Activated CD8-positive, alpha-beta memory T cell treated with anti-CD3 and anti-CD28 coated beads, Interleukin-2, amount 10 ng/mL, durations not matched to agents 7 days and 5 days (primary cell): ENCODE results near the gene PPFIA1. TPM values are rescaled to one million over a fixed set of nuclear protein-coding genes. Genes with fewer than 3 reads are reported as not detected.
"Not testable (repeated sequence)": the region's sequence is repeated elsewhere in the genome, so short reads cannot be mapped to it uniquely, and the experiment has no call there.

Experiments used
- ATAC-seq: fragments of 150-1000 bp; cut with Tn5 transposase; one replicate; pipeline ENCODE4 v1.10.0; 2021; ENCODE audit warnings: moderate library complexity
- CTCF ChIA-PET: fragments of 350-600 bp; sonication (Branson Sonifier 250); formaldehyde crosslinking; loops from one replicate; lab custom pipeline; 2021; ENCODE audit warnings: antibody characterized with exemption; lab: Charles Lee
- DNase-seq: peaks from one replicate; pipeline ENCODE4 v3.0.0-alpha.2; 2020
- H3K27ac Mint-ChIP-seq: one replicate; pipeline ENCODE4 v1.8.0; 2021; ENCODE audit warnings: mild to moderate bottlenecking, mixed read lengths
- H3K27me3 Mint-ChIP-seq: one replicate; pipeline ENCODE4 v1.8.0; 2021; ENCODE audit warnings: mixed read lengths
- H3K36me3 Mint-ChIP-seq: one replicate; pipeline ENCODE4 v1.8.0; 2021; ENCODE audit warnings: mild to moderate bottlenecking, mixed read lengths
- H3K4me1 Mint-ChIP-seq: one replicate; pipeline ENCODE4 v1.8.0; 2021; ENCODE audit warnings: mixed read lengths
- H3K4me3 Mint-ChIP-seq: one replicate; pipeline ENCODE4 v1.8.0; 2021; ENCODE audit warnings: mild to moderate bottlenecking, moderate library complexity, mixed read lengths
- H3K9me3 Mint-ChIP-seq: one replicate; pipeline ENCODE4 v1.8.0; 2022; ENCODE audit warnings: low read depth, mixed read lengths
- total RNA-seq, 2 experiments: library from RNA; stranded (reverse); gene quantifications; one replicate each; pipeline ENCODE4 v1.2.3, GENCODE V29; 2021

The PPFIA1 gene
- total RNA-seq, 2 experiments from 2014 or later, result 35.7 to 38.7 TPM

- H3K27me3 Mint-ChIP-seq, result peaks cover 72% of the 10 kb centered on the region
Measured at GRCh38 chr11:70407121-70407520, 136.6 kb downstream of the PPFIA1 start.

GRCh38 chr11:70407814-70408213, 137.3 kb downstream of the PPFIA1 start:
- H3K4me1 Mint-ChIP-seq, result peaks cover 11% of the 10 kb centered on the region
- no peak for ATAC-seq
- H3K27me3 Mint-ChIP-seq, result peaks cover 69% of the 10 kb centered on the region
- no peaks in the 10 kb centered on the region for H3K36me3 Mint-ChIP-seq
- no peak for DNase-seq
- H3K9me3 Mint-ChIP-seq, result no peaks in the 10 kb centered on the region
- H3K4me3 Mint-ChIP-seq, result no peak overlapping the region
- no peak overlapping the region for H3K27ac Mint-ChIP-seq
- CTCF ChIA-PET, result interaction anchor here (1.4 kb wide), 1 partner anchor 11 kb away, joined by 6 read pairs; no protein-coding TSS in a partner anchor

More at GRCh38 chr11:70407121-70407520, 136.6 kb downstream of the PPFIA1 start:
- no peak for DNase-seq
- Mint-ChIP-seq H3K4me3 (no peak overlapping the region), H3K9me3 (no peaks in the 10 kb centered on the region), H3K27ac (no peak overlapping the region), H3K4me1 (peaks cover 18% of the 10 kb centered on the region), H3K36me3 (no peaks in the 10 kb centered on the region)
- ATAC-seq, result no peak
- CTCF ChIA-PET, result no interaction called here

GRCh38 chr11:70408326-70408725, 137.8 kb downstream of the PPFIA1 start:
- not testable (repeated sequence) for H3K27ac Mint-ChIP-seq, H3K4me3 Mint-ChIP-seq, H3K4me1 Mint-ChIP-seq, H3K36me3 Mint-ChIP-seq, H3K9me3 Mint-ChIP-seq, ATAC-seq
- peaks cover 69% of the 10 kb centered on the region for H3K27me3 Mint-ChIP-seq
- CTCF ChIA-PET, result interaction anchor here (1.4 kb wide), 1 partner anchor 10 kb away, joined by 6 read pairs; no protein-coding TSS in a partner anchor
- DNase-seq, result peak; percentile 50

GRCh38 chr11:70409437-70409836, 138.9 kb downstream of the PPFIA1 start:
- DNase-seq (no peak), ATAC-seq (no peak)
- no peaks in the 10 kb centered on the region for H3K9me3 Mint-ChIP-seq
- H3K27ac Mint-ChIP-seq, result no peak overlapping the region
- no peaks in the 10 kb centered on the region for H3K36me3 Mint-ChIP-seq
- H3K4me3 Mint-ChIP-seq, result no peak overlapping the region
- CTCF ChIA-PET, result interaction anchor here (0.7 kb wide), 1 partner anchor 27 kb away, joined by 3 read pairs; no protein-coding TSS in a partner anchor
- H3K27me3 Mint-ChIP-seq, result peaks cover 65% of the 10 kb centered on the region
- H3K4me1 Mint-ChIP-seq, result peaks cover 10% of the 10 kb centered on the region

GRCh38 chr11:70409871-70410270, 139.4 kb downstream of the PPFIA1 start:
- Mint-ChIP-seq H3K36me3 (no peaks in the 10 kb centered on the region), H3K27ac (no peak overlapping the region), H3K4me1 (peaks cover 10% of the 10 kb centered on the region), H3K27me3 (peaks cover 64% of the 10 kb centered on the region), H3K4me3 (no peak overlapping the region), H3K9me3 (no peaks in the 10 kb centered on the region)
- CTCF ChIA-PET, result interaction anchor here (0.7 kb wide), 1 partner anchor 27 kb away, joined by 3 read pairs; no protein-coding TSS in a partner anchor
- DNase-seq (no peak), ATAC-seq (no peak)

GRCh38 chr11:70410276-70411205, 140.1 kb downstream of the PPFIA1 start:
- no peaks in the 10 kb centered on the region for H3K9me3 Mint-ChIP-seq
- H3K4me3 Mint-ChIP-seq, result no peak overlapping the region
- no peaks in the 10 kb centered on the region for H3K36me3 Mint-ChIP-seq
- no peak overlapping the region for H3K27ac Mint-ChIP-seq
- H3K4me1 Mint-ChIP-seq, result peaks cover 10% of the 10 kb centered on the region
- CTCF ChIA-PET, result interaction anchor here (0.7 to 0.9 kb wide), 2 partner anchors 28 to 46 kb away, joined by 3 read pairs; no protein-coding TSS in a partner anchor
- peaks cover 65% of the 10 kb centered on the region for H3K27me3 Mint-ChIP-seq
- ATAC-seq, result no peak
- DNase-seq, result no peak

GRCh38 chr11:70411713-70412452, 141.4 kb downstream of the PPFIA1 start:
- ATAC-seq, result no peak
- H3K4me1 Mint-ChIP-seq, result peaks cover 10% of the 10 kb centered on the region
- no peak overlapping the region for H3K27ac Mint-ChIP-seq
- CTCF ChIA-PET, result no interaction called here
- no peak for DNase-seq
- H3K9me3 Mint-ChIP-seq, result no peaks in the 10 kb centered on the region
- H3K4me3 Mint-ChIP-seq, result no peak overlapping the region
- peaks cover 63% of the 10 kb centered on the region for H3K27me3 Mint-ChIP-seq
- no peaks in the 10 kb centered on the region for H3K36me3 Mint-ChIP-seq

- ATAC-seq, result no peak
Measured at GRCh38 chr11:70413151-70413550, 142.7 kb downstream of the PPFIA1 start.

GRCh38 chr11:70414341-70415100, 144.0 kb downstream of the PPFIA1 start:
- CTCF ChIA-PET, result no interaction called here
- ATAC-seq, result no peak
- Mint-ChIP-seq H3K36me3 (no peaks in the 10 kb centered on the region), H3K27me3 (peaks cover 45% of the 10 kb centered on the region), H3K9me3 (no peaks in the 10 kb centered on the region), H3K4me3 (no peak overlapping the region), H3K27ac (no peak overlapping the region), H3K4me1 (no peaks in the 10 kb centered on the region)
- DNase-seq, result no peak

More at GRCh38 chr11:70413151-70413550, 142.7 kb downstream of the PPFIA1 start:
- Mint-ChIP-seq H3K4me1 (peaks cover 7% of the 10 kb centered on the region), H3K9me3 (no peaks in the 10 kb centered on the region), H3K36me3 (no peaks in the 10 kb centered on the region), H3K27ac (no peak overlapping the region), H3K4me3 (no peak overlapping the region), H3K27me3 (peaks cover 52% of the 10 kb centered on the region)
- no peak for DNase-seq
- CTCF ChIA-PET, result no interaction called here

GRCh38 chr11:70415191-70415590, 144.7 kb downstream of the PPFIA1 start:
- Mint-ChIP-seq H3K9me3 (no peaks in the 10 kb centered on the region), H3K36me3 (no peaks in the 10 kb centered on the region), H3K27ac (no peak overlapping the region), H3K4me3 (no peak overlapping the region), H3K4me1 (no peaks in the 10 kb centered on the region), H3K27me3 (peaks cover 41% of the 10 kb centered on the region)
- CTCF ChIA-PET, result no interaction called here
- no peak for ATAC-seq
- no peak for DNase-seq

- Mint-ChIP-seq H3K9me3 (no peaks in the 10 kb centered on the region), H3K27ac (no peak overlapping the region), H3K27me3 (peaks cover 36% of the 10 kb centered on the region), H3K36me3 (no peaks in the 10 kb centered on the region), H3K4me3 (no peak overlapping the region), H3K4me1 (no peaks in the 10 kb centered on the region)
- CTCF ChIA-PET, result no interaction called here
- DNase-seq, result no peak
- ATAC-seq, result no peak
Measured at GRCh38 chr11:70415642-70416395, 145.3 kb downstream of the PPFIA1 start.

- DNase-seq (no peak), ATAC-seq (no peak)
- H3K9me3 Mint-ChIP-seq, result no peaks in the 10 kb centered on the region
- H3K27me3 Mint-ChIP-seq, result peaks cover 39% of the 10 kb centered on the region
- no peaks in the 10 kb centered on the region for H3K4me1 Mint-ChIP-seq
- no peaks in the 10 kb centered on the region for H3K36me3 Mint-ChIP-seq
- no peak overlapping the region for H3K4me3 Mint-ChIP-seq
- no peak overlapping the region for H3K27ac Mint-ChIP-seq
- CTCF ChIA-PET, result no interaction called here
Measured at GRCh38 chr11:70416881-70417280, 146.4 kb downstream of the PPFIA1 start.
